Measurements from ENCODE around the gene ZC3H12A.

ZC3H12A gene

GRCh38 chr1:37474046-37474696 lies at the start of gene ZC3H12A:
ZC3H12A (plus strand) TSS chr1:37474580; CDS start chr1:37475497, 917 bp downstream.
- peak; percentile 72 for DNase-seq

DNA sequence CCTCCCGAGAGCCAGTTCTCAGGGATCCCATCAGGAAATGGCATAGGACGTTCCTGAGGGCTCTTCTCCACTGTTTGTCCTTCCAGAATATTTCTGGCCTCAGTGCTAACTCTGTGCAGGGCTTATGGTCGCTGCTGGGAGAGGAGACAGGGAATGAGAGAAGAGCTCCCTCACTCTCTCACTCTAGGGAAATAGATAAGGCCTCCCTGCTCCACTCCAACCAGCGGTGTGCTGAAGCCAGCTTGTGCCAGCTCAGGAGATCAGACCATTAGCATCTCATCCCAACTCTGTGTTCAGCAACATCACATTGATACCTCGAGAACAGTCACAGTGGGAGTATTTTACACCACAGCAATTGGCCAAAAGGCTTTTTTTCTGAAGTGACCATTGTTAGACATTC lies 49.2 kb upstream of the ZC3H12A start:
- DNase-seq, result no peak

DNA sequence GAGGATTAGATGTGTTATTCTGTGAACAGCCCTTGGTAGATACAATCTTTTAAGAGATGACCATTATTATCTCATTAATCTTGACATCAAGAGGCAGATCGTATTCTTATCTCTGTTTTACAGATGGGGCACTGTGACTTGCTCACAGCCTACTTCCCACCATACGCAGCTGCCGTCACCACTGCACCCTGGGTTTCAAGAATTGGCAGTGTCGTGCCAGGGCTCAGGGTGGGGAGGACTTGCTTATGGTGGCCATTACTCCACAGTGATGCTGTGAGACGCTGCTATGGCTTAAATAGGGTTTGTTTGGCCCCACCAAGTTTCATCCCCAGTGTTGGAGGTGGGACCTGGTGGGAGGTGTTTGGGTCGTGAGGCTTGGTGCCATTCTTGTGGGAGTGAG lies 45.4 kb upstream of the ZC3H12A start:
- no peak for DNase-seq

DNA sequence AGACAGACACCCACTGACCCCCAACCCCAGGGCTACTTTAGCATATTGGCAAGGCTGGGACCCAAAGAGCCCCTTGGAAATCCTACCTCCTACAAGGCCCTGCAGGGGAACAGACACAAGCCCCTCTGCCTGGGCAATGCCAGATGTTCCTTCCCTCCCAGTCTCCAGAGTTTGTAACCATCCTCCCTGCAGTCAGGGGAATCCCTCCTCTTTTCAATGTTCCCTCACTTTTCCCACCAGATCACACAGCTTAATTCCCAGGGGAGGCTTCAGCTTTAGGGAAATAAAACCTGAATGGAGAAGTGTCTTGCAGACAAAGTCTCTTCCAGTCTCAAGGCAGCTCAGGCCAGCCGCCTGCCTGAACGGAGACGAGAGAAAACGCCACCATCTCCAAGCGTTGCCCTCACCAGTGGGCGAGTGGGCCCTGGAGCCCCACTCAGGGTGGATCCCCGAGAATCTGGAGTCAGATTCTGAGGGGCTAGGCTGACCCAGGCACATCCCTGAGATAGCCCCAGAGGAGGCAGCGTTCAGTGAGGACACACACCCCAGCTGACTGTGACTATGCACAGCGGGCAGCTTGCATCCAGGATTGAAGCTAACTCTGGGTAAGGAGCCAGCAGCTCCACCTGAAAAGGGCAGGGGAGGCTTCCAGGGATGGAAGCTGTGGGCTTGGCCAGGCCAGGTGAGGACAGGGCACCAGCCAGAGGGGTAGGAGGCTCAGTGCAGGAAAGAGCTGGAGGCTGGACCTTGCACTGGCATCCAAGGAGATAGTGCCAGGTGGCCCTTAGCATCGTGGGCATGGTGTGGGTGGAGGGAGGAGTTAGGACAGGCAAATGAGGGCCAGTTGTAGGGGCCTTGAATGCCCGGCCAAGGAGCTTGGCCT lies 44.0 kb upstream of the ZC3H12A start:
- no peak for DNase-seq

GRCh38 chr1:37432716-37433115 lies 41.7 kb upstream of the ZC3H12A start:
- no peak for DNase-seq

GRCh38 chr1:37433171-37433570 lies 41.2 kb upstream of the ZC3H12A start:
- no peak for DNase-seq

DNA sequence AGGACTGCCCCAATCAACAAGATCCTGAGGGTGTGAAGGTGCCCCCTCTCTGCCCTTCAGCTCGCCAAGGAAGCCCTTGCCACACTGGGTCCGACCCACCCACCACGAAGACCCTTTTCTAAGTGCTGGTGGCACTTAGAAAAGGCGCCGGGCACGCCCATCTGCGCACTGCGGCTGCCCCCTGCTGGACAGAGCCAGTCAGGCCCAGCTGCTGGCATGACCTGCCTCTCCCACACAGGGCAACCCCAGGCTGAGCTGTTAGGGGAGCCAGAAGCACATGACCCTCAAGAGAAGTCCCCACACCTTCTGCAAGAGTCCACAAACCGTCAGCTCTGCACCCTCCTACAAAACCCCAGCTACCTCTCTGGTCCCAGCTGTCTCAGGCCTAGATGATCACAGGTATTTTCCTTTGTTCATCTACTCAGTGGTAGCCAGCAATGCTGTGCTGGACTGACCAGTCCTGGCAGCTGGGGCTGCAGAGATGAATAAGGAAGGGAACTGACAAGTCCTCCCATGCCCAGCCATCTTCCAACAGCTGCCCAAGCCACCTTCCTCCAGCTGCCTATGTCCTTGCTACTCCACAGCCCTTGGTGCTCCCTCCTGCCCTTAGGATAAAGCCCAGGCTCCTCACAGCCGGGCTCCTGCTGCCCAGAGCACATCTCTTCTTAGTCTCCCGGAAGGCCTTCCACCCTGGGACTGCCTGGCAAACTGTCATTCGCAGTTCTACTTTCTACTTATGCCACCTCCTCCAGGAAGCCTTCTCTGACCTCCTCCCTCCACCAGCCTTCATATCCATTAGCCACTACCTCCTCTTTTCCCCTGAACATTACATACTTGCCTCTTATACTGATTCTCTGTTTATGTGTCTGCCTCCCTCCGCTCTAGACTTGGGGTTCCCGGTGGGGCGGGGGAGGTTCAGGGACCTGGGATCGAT lies 39.8 kb upstream of the ZC3H12A start:
- peak; percentile 15 to 69 for DNase-seq

DNA sequence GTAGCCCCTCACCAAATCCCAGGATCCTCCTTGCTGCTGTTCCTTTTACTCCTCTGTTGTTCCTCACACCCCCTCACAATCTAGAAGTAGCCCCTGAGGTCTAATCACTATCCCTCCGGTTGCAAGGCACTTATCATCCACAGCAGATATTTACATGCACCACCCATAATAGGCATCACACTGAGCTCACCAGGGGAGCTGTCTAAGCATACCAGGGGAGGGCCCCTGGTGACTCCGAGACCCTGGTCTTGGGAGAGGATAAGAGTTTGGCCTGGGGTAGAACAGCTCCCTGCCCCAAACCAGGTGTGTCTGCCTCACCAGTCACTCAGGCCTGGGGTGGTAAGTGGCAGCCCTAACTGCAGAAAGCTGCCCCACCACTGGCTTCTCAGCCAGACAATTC lies 37.3 kb upstream of the ZC3H12A start:
- no peak for DNase-seq

GRCh38 chr1:37438037-37438868 lies 36.1 kb upstream of the ZC3H12A start:
- DNase-seq, result no peak

DNA sequence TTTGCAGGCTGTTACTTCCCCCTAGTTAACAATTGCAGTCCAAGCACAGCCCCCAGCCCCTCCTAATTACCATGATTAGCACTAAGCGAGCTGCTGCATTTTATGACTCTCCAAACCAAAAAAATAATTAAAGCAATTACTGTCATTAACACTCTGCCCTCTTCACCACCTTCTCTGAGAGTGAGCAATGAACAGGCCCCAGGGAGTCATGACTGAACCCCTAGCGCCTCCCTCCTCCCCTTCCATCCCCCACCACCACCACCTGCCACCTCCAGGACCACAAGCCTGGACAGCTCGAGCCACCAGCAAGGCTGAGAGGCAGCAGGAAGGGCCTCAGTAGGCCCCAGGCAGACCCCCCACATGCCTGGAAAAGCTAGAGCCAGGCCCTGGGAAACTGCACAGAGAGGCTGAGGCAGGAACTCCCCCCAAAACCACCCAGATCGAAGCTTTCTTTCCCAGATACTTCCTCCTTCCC lies 35.5 kb upstream of the ZC3H12A start:
- DNase-seq, result no peak

DNA sequence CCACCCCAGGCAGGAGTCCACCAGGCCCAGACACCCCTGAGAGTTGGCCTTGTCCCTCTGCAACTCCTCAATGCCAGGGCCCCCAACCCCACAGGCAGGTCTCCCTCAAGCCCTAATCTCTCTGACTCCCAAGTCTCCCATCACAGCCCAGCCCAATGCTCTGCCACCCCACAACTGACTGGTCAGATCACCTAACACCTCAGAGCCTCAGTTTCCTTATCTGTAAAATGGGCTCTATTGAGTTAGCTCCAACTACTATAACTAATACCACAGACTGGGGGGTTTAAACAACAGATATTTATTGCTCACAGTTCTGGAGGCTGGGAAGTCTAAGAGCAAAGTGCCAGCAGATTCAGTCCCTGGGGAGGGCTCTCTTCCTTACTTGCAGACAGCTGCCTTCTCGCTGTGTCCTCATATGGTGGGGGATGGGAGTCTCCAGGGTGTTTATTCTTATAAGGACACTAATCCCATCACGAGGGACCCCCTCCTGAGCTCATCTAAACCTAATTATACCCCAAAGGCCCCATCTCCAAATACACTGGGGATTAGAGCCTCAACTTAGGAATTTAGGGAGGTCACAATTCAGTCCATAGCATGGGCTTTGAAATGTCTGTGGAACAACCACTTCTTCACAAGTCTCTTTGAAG lies 34.9 kb upstream of the ZC3H12A start:
- DNase-seq, result no peak

DNA sequence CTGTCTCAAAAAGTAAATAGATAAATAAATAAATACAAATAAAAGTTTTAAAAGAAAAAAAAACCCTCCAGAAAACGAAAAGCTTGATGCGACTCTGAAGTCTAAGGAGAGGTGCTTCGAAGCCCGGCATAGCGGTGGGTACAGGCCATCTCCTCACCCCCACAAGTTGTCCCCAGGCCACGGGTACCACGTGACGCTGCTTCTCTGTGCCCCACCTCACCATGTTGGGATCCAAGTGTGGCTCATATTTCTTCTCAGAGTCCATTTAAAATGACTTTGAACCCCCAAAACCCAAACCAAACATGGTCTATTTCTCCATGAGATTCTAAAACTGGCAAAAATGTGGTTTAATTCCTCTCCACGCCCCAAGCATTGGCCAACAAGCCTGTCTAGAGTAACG lies 32.9 kb upstream of the ZC3H12A start:
- DNase-seq, result no peak

GRCh38 chr1:37442139-37442538 lies 32.2 kb upstream of the ZC3H12A start:
- no peak for DNase-seq

GRCh38 chr1:37442644-37443043 lies 31.7 kb upstream of the ZC3H12A start:
- DNase-seq, result no peak

DNA sequence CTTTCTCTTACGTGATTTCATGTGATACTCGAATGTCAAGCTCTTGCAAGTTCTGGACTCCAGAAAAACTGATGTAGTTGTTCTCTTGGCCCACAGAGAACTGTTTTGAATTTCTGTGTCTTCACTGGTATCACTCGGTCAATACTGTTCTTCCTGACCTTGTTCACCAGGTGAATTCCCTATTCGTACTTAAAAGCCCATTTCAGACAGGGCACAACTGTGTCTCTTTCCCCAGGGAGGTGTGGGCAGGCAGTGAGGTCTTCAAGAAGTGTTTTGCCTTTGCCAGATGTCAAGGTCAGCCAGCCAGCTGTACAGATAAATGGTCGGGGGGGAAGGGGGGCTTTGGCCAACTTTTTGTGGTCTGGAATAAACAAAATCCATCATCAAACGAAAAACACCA lies 27.5 kb upstream of the ZC3H12A start:
- DNase-seq, result no peak

GRCh38 chr1:37448185-37448584 lies 26.2 kb upstream of the ZC3H12A start:
- DNase-seq, result no peak

DNA sequence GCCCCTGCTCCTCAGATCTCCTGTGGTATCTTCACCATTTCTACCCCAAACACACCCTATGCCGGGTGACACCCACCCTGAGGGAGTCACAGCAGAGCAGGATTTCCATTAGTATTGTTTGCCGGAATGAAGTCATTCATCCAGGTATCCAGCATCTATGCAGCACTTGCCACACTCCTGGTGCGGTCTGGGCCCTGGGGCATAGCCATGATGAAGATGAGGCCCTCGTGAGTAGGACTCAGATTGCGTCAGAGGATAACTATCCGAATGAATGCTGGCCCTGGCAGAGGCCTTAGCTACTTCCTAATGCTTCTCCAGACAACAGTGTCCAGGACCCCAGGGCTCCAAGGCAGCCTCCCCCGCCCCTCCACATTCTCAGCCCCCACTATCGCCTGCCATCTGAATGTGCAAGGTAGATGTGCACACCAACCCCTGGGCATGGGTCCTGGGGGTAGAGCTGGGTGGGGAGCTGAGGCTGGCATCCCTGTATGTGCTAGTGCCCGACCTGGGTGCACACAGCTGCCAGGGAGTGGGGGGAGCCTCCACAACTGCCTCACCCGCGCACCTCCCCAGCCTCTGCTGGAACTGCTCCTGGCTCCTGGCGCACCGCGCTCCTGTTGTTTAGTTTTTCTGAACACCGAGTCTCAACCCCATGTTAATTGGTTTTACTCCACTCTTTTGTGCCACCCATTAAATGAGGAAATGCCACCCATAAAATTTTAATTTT lies 25.5 kb upstream of the ZC3H12A start:
- no peak for DNase-seq

GRCh38 chr1:37449936-37450335 lies 24.4 kb upstream of the ZC3H12A start:
- no peak for DNase-seq

- no peak for DNase-seq
Observed at GRCh38 chr1:37452416-37452815, 22.0 kb upstream of the ZC3H12A start.

DNA sequence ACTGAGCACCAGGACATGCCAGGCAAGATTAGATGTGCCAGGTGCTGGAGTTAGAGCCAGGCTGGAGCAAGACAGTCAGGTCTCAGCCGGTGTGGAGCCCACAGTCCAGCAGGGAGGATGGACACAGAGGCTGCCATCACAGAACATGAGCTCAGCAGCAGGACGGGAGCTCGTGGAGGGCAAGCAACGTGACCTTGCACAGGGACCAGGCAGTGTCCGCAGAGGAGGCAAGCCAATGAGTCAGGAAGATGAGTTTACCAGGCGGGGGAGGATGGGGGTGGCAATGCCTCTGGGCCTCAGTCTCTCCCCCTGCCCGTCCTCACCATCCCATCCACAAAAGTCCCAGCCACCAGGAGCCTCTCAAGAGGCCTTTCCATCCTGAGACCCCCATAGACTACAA lies 20.7 kb upstream of the ZC3H12A start:
- no peak for DNase-seq

DNA sequence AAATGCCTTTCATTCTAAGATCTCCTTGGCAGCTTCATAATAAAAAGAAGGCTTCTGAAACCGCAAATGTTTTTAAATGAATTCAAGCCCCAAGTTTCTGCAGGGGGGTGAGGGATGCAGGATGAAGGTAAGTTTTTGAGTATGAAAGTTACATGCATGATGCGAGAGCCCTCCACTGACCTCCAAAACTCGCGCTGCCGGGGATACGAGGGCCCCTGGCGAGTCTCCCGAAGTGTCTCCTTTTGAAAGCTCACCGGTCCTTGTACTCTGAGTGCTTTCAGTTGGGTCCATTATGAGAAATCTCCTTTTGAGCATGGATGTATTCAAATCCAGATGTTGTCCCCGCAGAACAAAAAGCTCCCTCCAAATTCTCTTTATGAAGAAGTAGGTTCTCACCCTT lies 18.9 kb upstream of the ZC3H12A start:
- no peak for DNase-seq
